Erythroblast (primary cell): ENCODE results near the gene OR2F2.

Experiments used
- GATA1 ChIP-seq: IDR thresholded peaks from 2 replicates; pipeline ENCODE4 v1.6.1; 2011; ENCODE audit warnings: low read depth, mild to moderate bottlenecking, control low read depth, low read length, moderate library complexity
- POLR2A ChIP-seq: IDR thresholded peaks from 2 replicates; pipeline ENCODE4 v1.6.1; 2011; ENCODE audit warnings: mild to moderate bottlenecking, low read length

DNA sequence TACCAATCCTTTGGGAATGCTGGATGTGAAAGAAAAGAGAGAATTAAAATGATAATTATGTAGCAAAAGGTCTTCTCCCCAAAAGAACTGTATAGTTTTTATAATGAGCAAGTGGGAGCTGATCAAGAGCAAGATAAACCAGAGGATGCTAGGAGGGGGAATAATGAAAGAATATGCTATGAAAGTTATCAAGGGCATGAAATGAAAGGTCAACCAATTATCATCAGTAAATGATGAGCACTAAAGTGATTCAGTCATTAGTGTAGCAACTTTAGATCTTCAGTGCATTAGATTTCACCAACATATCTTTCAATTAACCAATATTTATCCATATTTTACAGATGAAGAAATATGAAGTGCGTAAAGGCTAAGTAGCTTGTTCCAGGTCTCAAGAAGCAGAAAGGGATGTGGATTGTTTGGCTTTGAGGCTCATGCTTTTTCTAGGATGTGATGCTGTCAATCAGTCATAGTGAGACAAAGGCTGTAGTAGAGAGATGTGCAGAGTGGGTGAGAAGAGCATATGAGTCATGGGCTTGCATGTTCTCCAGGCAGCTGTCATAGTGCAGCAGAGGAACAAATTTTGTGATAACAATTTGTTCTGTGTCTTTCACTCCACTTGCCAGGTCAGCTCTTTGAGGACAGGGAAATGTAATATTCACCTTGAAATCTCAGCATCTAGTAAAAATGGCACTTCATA, 5.7 kb upstream of the OR2F2 start:
- TF ChIP-seq POLR2A (no peak), GATA1 (no peak)
